ENCODE results near the gene NOTUM.
A peak's percentile ranks its signal among the peaks of the same experiment; 100 is the strongest.

Gene NOTUM

DNA sequence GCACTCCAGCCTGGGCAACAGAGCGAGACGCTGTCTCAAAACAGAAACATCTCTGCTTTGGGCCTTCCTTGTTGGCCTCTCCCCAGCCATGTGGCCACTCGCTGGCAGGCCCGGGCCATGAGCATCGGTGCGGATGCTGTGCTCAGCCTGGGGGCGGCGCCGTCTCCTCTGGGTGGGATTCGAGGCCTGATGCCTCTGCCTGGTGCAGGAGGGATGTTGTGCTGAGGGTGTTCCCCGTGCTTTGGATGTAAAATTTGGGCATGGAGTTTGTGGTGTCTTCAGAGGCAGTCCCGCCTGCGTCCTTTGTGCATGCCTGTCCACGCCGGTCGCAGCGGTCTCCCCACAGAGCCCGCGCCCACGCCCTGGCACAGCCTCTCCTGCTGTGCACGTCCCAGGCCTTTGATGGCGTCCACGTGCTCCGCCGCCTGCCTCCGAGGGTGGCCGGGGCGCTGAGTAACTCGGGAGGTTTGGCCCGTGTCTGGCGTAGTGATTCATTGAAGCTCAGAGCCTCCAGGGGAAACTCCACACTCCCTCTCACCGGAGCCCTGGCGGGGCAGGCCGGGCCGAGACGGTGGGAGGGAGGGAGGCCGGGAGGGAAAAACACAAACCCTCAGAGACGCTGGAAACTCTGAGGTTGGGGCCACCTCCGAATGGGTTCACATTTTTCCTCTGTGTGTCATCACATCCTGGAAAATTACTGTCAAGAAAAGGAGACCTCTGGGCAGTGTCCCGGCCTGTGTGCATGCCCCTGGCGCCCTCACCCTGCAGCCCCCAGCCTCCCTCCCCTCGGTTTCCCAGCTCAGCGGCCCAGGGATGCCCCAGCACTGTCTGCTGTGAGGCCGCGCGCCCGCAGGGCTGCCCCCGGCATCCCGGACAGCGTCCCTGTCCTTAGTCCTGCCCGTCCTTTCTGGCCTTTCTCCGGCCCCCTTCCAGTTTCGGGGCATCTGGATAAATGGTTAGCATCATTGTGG lies 42.7 kb upstream of the NOTUM start (continued):
- TF ChIP-seq, protein P1, sequence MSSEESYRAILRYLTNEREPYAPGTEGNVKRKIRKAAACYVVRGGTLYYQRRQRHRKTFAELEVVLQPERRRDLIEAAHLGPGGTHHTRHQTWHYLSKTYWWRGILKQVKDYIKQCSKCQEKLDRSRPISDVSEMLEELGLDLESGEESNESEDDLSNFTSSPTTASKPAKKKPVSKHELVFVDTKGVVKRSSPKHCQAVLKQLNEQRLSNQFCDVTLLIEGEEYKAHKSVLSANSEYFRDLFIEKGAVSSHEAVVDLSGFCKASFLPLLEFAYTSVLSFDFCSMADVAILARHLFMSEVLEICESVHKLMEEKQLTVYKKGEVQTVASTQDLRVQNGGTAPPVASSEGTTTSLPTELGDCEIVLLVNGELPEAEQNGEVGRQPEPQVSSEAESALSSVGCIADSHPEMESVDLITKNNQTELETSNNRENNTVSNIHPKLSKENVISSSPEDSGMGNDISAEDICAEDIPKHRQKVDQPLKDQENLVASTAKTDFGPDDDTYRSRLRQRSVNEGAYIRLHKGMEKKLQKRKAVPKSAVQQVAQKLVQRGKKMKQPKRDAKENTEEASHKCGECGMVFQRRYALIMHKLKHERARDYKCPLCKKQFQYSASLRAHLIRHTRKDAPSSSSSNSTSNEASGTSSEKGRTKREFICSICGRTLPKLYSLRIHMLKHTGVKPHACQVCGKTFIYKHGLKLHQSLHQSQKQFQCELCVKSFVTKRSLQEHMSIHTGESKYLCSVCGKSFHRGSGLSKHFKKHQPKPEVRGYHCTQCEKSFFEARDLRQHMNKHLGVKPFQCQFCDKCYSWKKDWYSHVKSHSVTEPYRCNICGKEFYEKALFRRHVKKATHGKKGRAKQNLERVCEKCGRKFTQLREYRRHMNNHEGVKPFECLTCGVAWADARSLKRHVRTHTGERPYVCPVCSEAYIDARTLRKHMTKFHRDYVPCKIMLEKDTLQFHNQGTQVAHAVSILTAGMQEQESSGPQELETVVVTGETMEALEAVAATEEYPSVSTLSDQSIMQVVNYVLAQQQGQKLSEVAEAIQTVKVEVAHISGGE (tag by site-specific recombination; conservative IDR thresholded peaks at IDR 0.05; ENCODE audit: low read depth) = no peak
- TF ChIP-seq ZNF830 (tag by site-specific recombination; IDR thresholded peaks at IDR 0.05; ENCODE audit: low read depth) = no peak
- TF ChIP-seq, protein P2, sequence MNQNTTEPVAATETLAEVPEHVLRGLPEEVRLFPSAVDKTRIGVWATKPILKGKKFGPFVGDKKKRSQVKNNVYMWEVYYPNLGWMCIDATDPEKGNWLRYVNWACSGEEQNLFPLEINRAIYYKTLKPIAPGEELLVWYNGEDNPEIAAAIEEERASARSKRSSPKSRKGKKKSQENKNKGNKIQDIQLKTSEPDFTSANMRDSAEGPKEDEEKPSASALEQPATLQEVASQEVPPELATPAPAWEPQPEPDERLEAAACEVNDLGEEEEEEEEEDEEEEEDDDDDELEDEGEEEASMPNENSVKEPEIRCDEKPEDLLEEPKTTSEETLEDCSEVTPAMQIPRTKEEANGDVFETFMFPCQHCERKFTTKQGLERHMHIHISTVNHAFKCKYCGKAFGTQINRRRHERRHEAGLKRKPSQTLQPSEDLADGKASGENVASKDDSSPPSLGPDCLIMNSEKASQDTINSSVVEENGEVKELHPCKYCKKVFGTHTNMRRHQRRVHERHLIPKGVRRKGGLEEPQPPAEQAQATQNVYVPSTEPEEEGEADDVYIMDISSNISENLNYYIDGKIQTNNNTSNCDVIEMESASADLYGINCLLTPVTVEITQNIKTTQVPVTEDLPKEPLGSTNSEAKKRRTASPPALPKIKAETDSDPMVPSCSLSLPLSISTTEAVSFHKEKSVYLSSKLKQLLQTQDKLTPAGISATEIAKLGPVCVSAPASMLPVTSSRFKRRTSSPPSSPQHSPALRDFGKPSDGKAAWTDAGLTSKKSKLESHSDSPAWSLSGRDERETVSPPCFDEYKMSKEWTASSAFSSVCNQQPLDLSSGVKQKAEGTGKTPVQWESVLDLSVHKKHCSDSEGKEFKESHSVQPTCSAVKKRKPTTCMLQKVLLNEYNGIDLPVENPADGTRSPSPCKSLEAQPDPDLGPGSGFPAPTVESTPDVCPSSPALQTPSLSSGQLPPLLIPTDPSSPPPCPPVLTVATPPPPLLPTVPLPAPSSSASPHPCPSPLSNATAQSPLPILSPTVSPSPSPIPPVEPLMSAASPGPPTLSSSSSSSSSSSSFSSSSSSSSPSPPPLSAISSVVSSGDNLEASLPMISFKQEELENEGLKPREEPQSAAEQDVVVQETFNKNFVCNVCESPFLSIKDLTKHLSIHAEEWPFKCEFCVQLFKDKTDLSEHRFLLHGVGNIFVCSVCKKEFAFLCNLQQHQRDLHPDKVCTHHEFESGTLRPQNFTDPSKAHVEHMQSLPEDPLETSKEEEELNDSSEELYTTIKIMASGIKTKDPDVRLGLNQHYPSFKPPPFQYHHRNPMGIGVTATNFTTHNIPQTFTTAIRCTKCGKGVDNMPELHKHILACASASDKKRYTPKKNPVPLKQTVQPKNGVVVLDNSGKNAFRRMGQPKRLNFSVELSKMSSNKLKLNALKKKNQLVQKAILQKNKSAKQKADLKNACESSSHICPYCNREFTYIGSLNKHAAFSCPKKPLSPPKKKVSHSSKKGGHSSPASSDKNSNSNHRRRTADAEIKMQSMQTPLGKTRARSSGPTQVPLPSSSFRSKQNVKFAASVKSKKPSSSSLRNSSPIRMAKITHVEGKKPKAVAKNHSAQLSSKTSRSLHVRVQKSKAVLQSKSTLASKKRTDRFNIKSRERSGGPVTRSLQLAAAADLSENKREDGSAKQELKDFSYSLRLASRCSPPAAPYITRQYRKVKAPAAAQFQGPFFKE (tag by site-specific recombination; IDR thresholded peaks at IDR 0.05; ENCODE audit: borderline replicate concordance) = no peak
- TF ChIP-seq, protein P3, sequence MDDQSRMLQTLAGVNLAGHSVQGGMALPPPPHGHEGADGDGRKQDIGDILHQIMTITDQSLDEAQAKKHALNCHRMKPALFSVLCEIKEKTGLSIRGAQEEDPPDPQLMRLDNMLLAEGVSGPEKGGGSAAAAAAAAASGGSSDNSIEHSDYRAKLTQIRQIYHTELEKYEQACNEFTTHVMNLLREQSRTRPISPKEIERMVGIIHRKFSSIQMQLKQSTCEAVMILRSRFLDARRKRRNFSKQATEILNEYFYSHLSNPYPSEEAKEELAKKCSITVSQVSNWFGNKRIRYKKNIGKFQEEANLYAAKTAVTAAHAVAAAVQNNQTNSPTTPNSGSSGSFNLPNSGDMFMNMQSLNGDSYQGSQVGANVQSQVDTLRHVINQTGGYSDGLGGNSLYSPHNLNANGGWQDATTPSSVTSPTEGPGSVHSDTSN (CRISPR knock-in tag; IDR thresholded peaks at IDR 0.05) = peak; percentile 28; the same call in 1 of the 2 replicates
- no peak for TF ChIP-seq ZNF658 (tag by site-specific recombination; IDR thresholded peaks at IDR 0.05)
- TF ChIP-seq, protein P4, sequence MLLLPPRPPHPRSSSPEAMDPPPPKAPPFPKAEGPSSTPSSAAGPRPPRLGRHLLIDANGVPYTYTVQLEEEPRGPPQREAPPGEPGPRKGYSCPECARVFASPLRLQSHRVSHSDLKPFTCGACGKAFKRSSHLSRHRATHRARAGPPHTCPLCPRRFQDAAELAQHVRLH (tag by site-specific recombination; IDR thresholded peaks at IDR 0.05) = no peak
- TF ChIP-seq, protein P5, sequence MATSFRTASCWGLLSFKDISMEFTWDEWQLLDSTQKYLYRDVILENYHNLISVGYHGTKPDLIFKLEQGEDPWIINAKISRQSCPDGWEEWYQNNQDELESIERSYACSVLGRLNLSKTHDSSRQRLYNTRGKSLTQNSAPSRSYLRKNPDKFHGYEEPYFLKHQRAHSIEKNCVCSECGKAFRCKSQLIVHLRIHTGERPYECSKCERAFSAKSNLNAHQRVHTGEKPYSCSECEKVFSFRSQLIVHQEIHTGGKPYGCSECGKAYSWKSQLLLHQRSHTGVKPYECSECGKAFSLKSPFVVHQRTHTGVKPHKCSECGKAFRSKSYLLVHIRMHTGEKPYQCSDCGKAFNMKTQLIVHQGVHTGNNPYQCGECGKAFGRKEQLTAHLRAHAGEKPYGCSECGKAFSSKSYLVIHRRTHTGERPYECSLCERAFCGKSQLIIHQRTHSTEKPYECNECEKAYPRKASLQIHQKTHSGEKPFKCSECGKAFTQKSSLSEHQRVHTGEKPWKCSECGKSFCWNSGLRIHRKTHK (tag by site-specific recombination; IDR thresholded peaks at IDR 0.05) = no peak
- no peak for TF ChIP-seq ZBTB48 (tag by site-specific recombination; IDR thresholded peaks at IDR 0.05)
- TF ChIP-seq ZNF530 (tag by site-specific recombination; IDR thresholded peaks at IDR 0.05; ENCODE audit: low read depth) = no peak
- TF ChIP-seq SP2 (tag by site-specific recombination; IDR thresholded peaks at IDR 0.05) = peak; percentile 49
- no peak for TF ChIP-seq ZNF558 (tag by site-specific recombination; IDR thresholded peaks at IDR 0.05)
- TF ChIP-seq, protein P6, sequence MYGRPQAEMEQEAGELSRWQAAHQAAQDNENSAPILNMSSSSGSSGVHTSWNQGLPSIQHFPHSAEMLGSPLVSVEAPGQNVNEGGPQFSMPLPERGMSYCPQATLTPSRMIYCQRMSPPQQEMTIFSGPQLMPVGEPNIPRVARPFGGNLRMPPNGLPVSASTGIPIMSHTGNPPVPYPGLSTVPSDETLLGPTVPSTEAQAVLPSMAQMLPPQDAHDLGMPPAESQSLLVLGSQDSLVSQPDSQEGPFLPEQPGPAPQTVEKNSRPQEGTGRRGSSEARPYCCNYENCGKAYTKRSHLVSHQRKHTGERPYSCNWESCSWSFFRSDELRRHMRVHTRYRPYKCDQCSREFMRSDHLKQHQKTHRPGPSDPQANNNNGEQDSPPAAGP (tag by site-specific recombination; IDR thresholded peaks at IDR 0.05) = peak; percentile 96
- TF ChIP-seq, protein P7, sequence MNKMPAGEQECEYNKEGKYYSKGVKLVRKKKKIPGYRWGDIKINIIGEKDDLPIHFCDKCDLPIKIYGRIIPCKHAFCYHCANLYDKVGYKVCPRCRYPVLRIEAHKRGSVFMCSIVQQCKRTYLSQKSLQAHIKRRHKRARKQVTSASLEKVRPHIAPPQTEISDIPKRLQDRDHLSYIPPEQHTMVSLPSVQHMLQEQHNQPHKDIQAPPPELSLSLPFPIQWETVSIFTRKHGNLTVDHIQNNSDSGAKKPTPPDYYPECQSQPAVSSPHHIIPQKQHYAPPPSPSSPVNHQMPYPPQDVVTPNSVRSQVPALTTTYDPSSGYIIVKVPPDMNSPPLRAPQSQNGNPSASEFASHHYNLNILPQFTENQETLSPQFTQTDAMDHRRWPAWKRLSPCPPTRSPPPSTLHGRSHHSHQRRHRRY (tag by site-specific recombination; IDR thresholded peaks at IDR 0.05) = no peak
- TF ChIP-seq, protein P8, sequence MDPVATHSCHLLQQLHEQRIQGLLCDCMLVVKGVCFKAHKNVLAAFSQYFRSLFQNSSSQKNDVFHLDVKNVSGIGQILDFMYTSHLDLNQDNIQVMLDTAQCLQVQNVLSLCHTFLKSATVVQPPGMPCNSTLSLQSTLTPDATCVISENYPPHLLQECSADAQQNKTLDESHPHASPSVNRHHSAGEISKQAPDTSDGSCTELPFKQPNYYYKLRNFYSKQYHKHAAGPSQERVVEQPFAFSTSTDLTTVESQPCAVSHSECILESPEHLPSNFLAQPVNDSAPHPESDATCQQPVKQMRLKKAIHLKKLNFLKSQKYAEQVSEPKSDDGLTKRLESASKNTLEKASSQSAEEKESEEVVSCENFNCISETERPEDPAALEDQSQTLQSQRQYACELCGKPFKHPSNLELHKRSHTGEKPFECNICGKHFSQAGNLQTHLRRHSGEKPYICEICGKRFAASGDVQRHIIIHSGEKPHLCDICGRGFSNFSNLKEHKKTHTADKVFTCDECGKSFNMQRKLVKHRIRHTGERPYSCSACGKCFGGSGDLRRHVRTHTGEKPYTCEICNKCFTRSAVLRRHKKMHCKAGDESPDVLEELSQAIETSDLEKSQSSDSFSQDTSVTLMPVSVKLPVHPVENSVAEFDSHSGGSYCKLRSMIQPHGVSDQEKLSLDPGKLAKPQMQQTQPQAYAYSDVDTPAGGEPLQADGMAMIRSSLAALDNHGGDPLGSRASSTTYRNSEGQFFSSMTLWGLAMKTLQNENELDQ (tag by site-specific recombination; IDR thresholded peaks at IDR 0.05; ENCODE audit: low read depth) = no peak
- no peak for TF ChIP-seq KLF7 (tag by site-specific recombination; IDR thresholded peaks at IDR 0.05; ENCODE audit: borderline replicate concordance)
- no peak for TF ChIP-seq YY1 (tag by site-specific recombination; IDR thresholded peaks at IDR 0.05)
- no peak for TF ChIP-seq ZNF560 (tag by site-specific recombination; IDR thresholded peaks at IDR 0.05; ENCODE audit: borderline replicate concordance)

All from HEK293 (cell line).